NCI-H2107 treated with DMSO at 0.1 percent for 48 hours (cell line): ENCODE measurements around the gene SSBP1.
A peak's percentile ranks its signal among the peaks of the same experiment; 100 is the strongest.
"Not testable (repeated sequence)": the region's sequence is repeated elsewhere in the genome, so short reads cannot be mapped to it uniquely, and the experiment has no call there.

ENCODE experiments used
- DNase-seq: peaks from one replicate; lab custom pipeline; 2025; ENCODE audit not compliant: unreplicated experiment; lab: John Stamatoyannopoulos, UW

The SSBP1 gene, protein sequence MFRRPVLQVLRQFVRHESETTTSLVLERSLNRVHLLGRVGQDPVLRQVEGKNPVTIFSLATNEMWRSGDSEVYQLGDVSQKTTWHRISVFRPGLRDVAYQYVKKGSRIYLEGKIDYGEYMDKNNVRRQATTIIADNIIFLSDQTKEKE

DNA sequence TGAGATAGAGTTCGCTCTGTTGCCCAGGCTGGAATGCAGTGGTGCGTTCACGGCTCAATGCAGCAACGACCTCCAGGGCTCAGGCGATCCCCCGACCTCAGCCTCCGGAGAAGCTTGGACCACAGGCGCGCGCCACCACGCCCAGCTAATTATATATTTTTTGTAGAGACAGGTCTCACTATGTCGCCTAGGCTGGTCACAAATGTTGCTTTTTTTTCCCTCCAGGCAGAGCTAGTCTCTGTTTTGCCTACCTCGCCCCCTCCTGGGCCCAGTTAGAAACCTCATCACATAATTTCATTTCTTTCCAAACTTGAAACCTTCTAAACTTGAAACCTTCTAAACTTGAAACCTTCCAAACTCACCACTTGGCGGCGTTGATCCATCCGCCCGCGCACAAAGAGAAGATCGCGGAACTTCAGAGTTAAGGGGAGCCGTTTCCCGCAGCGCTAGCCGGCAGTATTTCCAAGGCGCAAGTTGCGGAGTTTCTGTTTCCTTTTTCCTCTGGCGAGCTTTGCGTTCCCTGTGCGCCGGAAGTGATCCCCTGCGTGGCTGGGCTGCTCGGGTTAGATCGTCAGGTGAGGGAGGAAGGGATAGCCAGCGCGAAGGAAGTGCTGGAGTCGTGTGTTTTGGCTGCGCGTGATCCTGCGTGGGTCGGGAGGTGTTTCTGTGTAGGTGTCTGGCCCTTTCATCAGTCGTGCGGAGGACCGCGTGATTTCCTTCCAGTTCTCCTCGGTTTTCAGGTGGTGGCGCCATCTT, at the start of gene SSBP1:
TSS of gene SSBP1 (plus strand) at position 523 of the 756 bp plus-strand sequence. CDS start 809 bp downstream, outside the sequence.
- DNase-seq = peak; percentile 98

DNA sequence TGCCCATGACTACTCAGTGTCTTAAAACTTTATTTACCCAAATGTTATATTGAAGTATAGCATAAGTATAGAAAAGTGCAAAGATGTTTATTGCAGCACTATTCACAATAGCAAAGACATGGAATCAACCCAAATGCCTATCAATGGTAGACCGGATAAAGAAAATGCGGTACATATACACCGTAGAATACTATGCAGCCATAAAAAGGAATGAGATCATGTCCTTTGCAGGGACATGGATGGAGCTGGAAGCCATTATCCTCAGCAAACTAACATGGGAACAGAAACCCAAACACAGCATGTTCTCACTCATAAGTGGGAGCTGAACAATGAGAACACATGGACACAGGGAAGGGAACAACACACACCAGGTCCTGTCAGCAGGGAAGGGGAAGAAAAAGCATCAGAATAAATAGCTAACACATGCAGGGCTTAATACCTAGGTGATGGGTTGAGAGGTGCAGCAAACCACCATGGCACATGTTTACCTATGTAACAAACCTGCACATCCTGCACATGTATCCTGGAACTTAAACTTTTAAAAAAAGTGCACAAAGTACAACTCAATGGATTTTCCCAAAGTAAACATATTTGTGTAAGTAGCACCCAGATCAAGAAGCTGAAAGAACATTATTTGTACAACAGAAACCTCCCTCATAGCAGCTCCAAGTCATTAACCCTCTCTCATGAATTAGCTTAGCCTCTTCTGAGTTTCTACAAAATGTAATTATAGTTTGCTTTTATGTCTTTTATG, 48.9 kb upstream of the SSBP1 start:
- not testable (repeated sequence) for DNase-seq

- no peak for DNase-seq
Observed at GRCh38 chr7:141691540-141691939, 46.6 kb upstream of the SSBP1 start.

DNA sequence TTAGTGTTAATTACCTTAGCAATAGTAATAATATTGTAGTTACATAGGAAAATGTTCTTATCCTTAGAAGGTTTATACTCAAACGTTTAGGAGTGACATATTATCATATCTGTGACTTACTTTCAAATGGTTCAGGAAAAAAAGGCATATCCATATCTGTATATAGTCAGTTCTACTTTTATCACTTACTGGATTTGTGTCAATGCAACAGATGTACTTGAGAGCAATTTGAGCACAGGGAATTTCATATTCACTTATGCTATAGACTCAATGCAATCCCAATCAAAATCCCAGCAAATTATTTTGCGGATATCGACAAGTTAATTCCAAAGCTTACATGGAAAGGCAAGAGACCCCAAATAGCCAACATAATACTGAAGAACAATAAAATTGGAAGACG, 46.2 kb upstream of the SSBP1 start:
- no peak for DNase-seq

DNA sequence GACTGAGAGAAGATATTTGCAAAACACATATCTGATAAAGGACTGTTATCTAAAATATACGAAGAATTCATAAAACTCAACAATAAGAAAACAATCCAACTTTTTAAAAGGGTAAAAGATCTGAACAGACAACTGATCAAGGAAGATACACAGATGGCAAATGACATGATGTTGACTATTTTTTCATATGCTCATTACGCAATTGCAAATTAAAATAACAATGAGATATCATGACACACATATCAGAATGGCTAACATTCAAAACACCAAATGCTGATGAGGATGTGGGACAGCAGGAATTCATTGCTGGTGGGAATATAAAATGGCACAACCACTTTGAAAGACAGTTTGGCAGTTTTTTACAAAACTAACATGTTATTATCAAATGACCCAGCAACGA, 45.1 kb upstream of the SSBP1 start:
- DNase-seq = no peak

DNA sequence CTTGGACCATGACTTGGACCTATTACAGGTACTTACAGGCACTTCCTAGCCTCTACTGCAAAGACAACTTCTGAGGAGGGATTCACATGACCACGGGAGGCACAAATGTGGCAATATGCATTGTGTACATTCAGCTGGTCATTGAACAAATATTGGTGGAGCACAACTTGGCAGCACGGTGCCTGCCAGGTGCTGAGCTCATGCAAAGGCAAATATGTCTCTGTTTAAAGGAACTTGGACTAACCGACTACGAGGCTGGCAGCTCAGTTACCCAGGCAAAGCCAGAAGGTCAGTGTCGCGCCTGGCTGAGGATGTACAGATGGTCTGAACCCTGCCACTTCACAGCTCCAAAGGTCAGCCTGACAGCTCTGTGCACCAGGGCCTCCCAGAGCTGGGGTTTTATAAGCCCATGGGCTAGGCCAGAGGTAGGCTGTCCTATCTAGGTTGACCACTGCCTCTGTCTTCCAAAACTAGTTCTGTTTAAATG, 42.3 kb upstream of the SSBP1 start:
- DNase-seq = no peak

- DNase-seq = no peak
Observed at GRCh38 chr7:141696348-141696747, 41.8 kb upstream of the SSBP1 start.

GRCh38 chr7:141697211-141697871, 40.8 kb upstream of the SSBP1 start:
- peak; percentile 45 for DNase-seq

DNA sequence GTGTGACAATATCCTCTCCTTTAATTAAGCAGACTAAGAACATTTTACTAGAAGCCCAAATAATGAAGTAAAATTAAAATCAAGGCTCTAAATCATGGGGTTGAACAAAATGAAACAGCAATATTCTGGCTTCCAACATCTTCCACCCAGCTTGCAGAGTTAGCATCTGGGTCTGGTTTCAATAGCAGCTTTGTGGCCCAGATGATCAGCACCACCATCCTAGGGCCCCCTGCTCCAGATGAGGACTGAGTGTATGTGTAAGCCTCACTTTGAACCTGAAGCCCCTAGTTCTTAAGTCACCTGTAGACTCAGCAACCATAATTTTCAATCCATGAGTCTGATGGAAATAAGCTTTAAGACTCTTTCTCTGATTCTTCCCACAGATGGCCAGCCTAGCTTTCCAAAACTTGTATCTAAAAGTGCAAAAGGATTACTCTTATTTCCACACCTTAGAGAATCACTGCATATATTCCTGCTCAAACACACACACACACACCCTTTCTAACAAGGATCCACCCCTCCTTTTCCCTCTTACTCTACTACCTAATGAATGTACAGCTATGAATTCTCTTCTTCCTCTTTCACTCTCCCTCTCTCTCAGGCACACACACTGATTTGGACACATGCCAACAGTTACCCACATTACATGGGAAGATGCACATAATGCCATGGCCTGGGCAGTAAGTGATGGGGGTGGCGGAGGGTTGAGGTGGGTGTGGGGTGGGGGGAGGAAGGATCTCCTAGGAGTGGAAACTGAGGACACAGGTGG, 39.7 kb upstream of the SSBP1 start:
- no peak for DNase-seq

- no peak for DNase-seq
Observed at GRCh38 chr7:141699860-141700259, 38.3 kb upstream of the SSBP1 start.

- no peak for DNase-seq
Observed at GRCh38 chr7:141700296-141700847, 37.8 kb upstream of the SSBP1 start.

GRCh38 chr7:141700848-141701371, 37.2 kb upstream of the SSBP1 start:
- DNase-seq = peak; percentile 27

DNA sequence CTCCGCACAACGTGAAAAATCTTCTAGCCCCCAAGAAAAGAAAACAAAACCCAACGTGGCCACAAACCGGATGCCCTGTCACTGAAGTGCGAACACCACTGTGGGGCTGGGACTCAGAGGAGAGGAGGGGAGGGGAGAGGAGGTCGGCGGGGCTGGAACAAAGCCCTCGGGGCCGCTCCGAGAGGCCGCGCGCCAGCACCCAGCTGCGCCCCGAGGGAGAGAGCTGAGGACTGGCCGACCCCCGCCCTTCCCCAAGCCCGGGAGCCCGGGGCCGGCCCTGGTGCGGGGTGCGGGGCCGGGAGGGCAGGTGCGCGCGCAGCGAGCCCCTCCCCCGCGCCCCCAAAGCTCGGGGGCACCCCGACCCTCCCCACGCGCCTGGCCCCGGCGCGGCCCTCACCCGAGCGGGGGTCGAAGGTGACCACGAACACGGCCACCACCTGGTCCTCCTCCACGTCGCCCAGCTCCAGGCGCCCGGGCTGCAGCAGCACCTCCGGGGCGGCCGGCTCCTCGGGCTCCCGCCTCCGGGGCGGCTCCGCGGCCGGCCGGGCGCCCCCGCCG, 36.6 kb upstream of the SSBP1 start:
- DNase-seq = peak; percentile 12

DNA sequence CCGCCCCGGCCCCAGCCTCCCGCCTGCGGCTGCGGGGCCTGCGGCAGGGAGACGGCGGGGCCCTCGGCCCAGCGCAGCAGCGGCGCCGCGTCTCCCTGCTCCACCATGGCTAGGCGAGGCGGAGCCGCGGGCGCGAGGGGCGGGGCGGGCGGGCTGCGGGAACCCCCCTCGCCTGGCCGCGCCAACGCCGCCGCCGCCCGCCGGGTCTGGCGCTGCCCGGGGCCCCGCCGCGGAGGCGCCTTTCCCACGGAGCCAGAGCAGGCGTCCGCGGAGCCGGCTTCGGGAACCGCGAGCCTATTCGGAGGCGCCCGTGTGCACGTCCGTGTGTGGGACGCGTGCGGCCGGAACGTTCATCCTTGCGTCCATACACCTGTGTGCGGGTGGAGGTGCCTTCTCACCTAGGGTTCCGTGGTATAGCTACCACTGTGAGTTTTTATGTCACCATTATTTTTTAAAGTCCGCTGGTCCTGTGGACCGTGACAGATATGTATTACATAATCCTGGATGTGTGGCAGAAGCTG, 36.1 kb upstream of the SSBP1 start, which contains the start of gene DENND11:
TSS of gene DENND11 (minus strand) at position 120 of the 521 bp plus-strand sequence. CDS start at position 107, 13 bp downstream.
- DNase-seq = peak; percentile 27

GRCh38 chr7:141702892-141703291, 35.3 kb upstream of the SSBP1 start:
- no peak for DNase-seq

DNA sequence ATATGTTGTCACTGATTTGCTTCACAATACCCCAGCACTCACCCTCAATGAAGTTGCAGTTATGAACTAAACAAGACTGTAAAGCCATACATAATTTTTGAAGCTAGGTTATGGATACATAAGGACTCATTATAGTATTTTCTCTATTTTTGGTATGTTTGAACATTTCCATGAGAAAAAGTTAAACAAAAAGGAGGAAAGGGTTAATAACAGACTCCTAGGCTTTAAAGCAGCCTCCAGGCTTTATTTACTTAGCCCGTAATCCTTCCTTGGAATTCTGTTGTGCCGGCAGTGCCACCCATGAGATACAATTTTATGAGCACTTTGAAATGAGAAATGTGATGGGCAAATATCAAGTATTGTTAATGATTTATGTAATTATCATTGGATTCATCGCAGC, 34.0 kb upstream of the SSBP1 start:
- DNase-seq = no peak

GRCh38 chr7:141704741-141705140, 33.4 kb upstream of the SSBP1 start:
- DNase-seq = no peak

DNA sequence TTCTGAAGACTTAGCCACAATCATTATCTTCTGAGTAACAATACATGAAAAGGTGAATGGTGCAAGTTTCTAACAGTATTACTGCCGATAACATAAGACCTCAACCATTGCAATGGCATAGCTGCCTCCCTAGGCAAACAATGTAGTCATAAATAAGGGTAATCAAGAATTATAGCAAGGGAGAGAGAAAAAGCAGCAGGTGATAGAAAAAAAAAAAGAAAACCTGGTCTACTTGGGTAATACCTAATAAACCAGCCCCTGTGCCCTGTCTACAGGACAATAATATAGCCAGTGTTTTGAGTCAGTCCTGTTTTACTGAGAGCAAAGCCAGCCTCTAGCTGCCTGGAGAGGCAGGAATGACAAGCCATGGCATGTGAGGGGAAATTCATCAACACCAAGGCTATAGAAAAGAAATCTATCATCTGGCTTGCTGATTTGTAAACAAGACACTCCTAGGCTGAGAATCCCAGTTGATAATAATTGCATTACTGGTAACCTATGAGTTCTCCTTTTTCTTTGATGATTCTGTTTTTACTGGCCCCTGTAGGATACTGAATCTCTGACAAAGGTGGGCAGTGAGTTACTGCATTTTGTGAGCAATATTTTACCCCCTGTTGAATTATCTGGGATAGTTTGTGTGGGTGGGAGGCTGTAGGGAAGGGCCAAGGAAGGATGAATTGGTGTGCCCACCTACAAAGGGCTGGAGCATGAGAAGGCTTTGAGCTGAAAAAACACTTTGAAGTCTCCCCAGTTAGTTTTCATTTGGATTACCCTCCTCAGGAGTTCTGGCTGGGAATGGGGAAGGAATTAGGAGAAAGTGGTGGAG, 31.7 kb upstream of the SSBP1 start:
- DNase-seq = no peak
